ENCODE measurements around the gene TSKS.

TSKS gene

GRCh38 chr19:49767967-49768581 lies 5.0 kb upstream of the TSKS start:
- Mint-ChIP-seq H3K27ac (peak overlapping the region; percentile 37 to 79 (median 73)), H3K9me3 (no peaks in the 10 kb centered on the region), H3K4me1 (peaks cover 44% of the 10 kb centered on the region), H3K27me3 (ENCODE audit: low read depth) (no peaks in the 10 kb centered on the region), H3K36me3 (ENCODE audit: low read depth) (peaks cover 14% of the 10 kb centered on the region), H3K4me3 (peak overlapping the region; percentile 92 to 94 (median 93))
- TF ChIP-seq CTCF (IDR thresholded peaks at IDR 0.05; ENCODE audit: unreplicated experiment in 3 of 3): no peak

- TF ChIP-seq CTCF (IDR thresholded peaks at IDR 0.05; ENCODE audit: unreplicated experiment in 3 of 3): no peak
- H3K4me1 Mint-ChIP-seq: peaks cover 44% of the 10 kb centered on the region
- H3K27ac Mint-ChIP-seq: peak overlapping the region; percentile 37 to 79 (median 63)
- no peaks in the 10 kb centered on the region for H3K27me3 Mint-ChIP-seq (ENCODE audit: low read depth)
- H3K4me3 Mint-ChIP-seq: peak overlapping the region; percentile 92 to 94 (median 93)
- H3K36me3 Mint-ChIP-seq (ENCODE audit: low read depth): peaks cover 14% of the 10 kb centered on the region
- H3K9me3 Mint-ChIP-seq: no peaks in the 10 kb centered on the region
These were observed 4.3 kb upstream of the TSKS start for GRCh38 chr19:49767381-49767780.

- Mint-ChIP-seq H3K27ac (peak within 1 kb of the TSS; percentile 92 to 98 (median 98)), H3K4me3 (peak within 1 kb of the TSS; percentile 92 to 94 (median 93)), H3K4me1 (peaks cover 45% of the 10 kb centered on the region), H3K27me3 (ENCODE audit: low read depth) (no peaks in the 10 kb centered on the region), H3K9me3 (no peaks in the 10 kb centered on the region), H3K36me3 (ENCODE audit: low read depth) (peaks cover 14% of the 10 kb centered on the region)
- no peak for TF ChIP-seq CTCF (IDR thresholded peaks at IDR 0.05; ENCODE audit: unreplicated experiment in 3 of 3)
These were observed 3.8 kb upstream of the TSKS start, which contains the start of gene AP2A1 for GRCh38 chr19:49766930-49767299. Gene AP2A1, plus strand, starts transcription at chr19:49767001. Its CDS starts 133 bp downstream, at chr19:49767134.

GRCh38 chr19:49766007-49766929 lies 3.2 kb upstream of the TSKS start:
- H3K27me3 Mint-ChIP-seq (ENCODE audit: low read depth): no peaks in the 10 kb centered on the region

GRCh38 chr19:49764341-49764740 lies 1.2 kb upstream of the TSKS start:
- H3K9me3 Mint-ChIP-seq: no peaks in the 10 kb centered on the region
- no peaks in the 10 kb centered on the region for H3K27me3 Mint-ChIP-seq (ENCODE audit: low read depth)
- no peak overlapping the region for H3K4me3 Mint-ChIP-seq
- TF ChIP-seq CTCF (IDR thresholded peaks at IDR 0.05; ENCODE audit: unreplicated experiment in 3 of 3): no peak
- peaks cover 4% of the 10 kb centered on the region for H3K36me3 Mint-ChIP-seq (ENCODE audit: low read depth)
- H3K4me1 Mint-ChIP-seq: peaks cover 46% of the 10 kb centered on the region
- peak overlapping the region; percentile 91 to 93 (median 92) for H3K27ac Mint-ChIP-seq

More at GRCh38 chr19:49766007-49766929, 3.2 kb upstream of the TSKS start:
- Mint-ChIP-seq H3K4me3 (peak overlapping the region; percentile 79 to 87 (median 86)), H3K4me1 (peaks cover 52% of the 10 kb centered on the region), H3K27ac (peak overlapping the region; percentile 92 to 98 (median 98)), H3K36me3 (ENCODE audit: low read depth) (peaks cover 10% of the 10 kb centered on the region), H3K9me3 (no peaks in the 10 kb centered on the region)
- TF ChIP-seq CTCF (IDR thresholded peaks at IDR 0.05; ENCODE audit: unreplicated experiment in 3 of 3): no peak

All from nephron (organoid).